Keratinocyte (primary cell): ENCODE measurements around the gene PDXDC1.
"Not testable (repeated sequence)": the region's sequence is repeated elsewhere in the genome, so short reads cannot be mapped to it uniquely, and the experiment has no call there.

Experiments
- CTCF ChIP-seq, 3 experiments: IDR thresholded peaks in 1 of 3; conservative IDR thresholded peaks in 1 of 3; optimal IDR thresholded peaks in 1 of 3; 2 replicates in 2 of 3; 3 replicates in 1 of 3; pipeline versions ENCODE3 to v1.5.1; 2011; ENCODE audit warnings: low read length in 3 of 3, mild to moderate bottlenecking in 3 of 3, moderate library complexity in 2 of 3, control low read depth in 1 of 3, inconsistent platforms in 1 of 3; ENCODE audit not compliant: insufficient read depth in 2 of 3; ENCODE audit errors: extremely low read depth in 1 of 3
- EZH2 ChIP-seq: IDR thresholded peaks from one replicate; pipeline ENCODE4 v1.6.1; 2012; ENCODE audit warnings: inconsistent platforms, mild to moderate bottlenecking, low read length, moderate library complexity

- TF ChIP-seq CTCF (optimal IDR thresholded peaks at IDR 0.05 in 1 of 3, IDR thresholded peaks at IDR 0.05 in 1 of 3, conservative IDR thresholded peaks at IDR 0.05 in 1 of 3; ENCODE audit: extremely low read depth in 1 of 3, insufficient read depth in 2 of 3, low read length in 3 of 3); EZH2: not testable (repeated sequence)
Measured at GRCh38 chr16:14996702-14997101, 21.9 kb downstream of the PDXDC1 start.
